ENCODE measurements around the gene MAT2B.

- TF ChIP-seq CTCF (IDR thresholded peaks at IDR 0.05 in 4 of 5, conservative IDR thresholded peaks at IDR 0.05 in 1 of 5) (no peak), POLR2A (IDR thresholded peaks at IDR 0.05) (no peak)
Measured at GRCh38 chr5:163489055-163489744, 16.2 kb upstream of the MAT2B start.
